Type B pancreatic cell (in vitro differentiated cells): ENCODE measurements around the gene CISD3. TPM values are rescaled to one million over a fixed set of nuclear protein-coding genes. Genes with fewer than 3 reads are reported as not detected.
A peak's percentile ranks its signal among the peaks of the same experiment; 100 is the strongest.

Source experiments
- DNase-seq: peaks from one replicate; pipeline ENCODE4 v3.0.0; 2021; ENCODE audit warnings: mixed read lengths; ENCODE audit not compliant: unreplicated experiment; ENCODE audit errors: extremely low spot score
- H3K27ac Mint-ChIP-seq: 2 replicates; pipeline ENCODE4 v1.8.0; 2021; ENCODE audit warnings: mild to moderate bottlenecking, mixed read lengths
- H3K27me3 Mint-ChIP-seq: 2 replicates; pipeline ENCODE4 v1.8.0; 2021; ENCODE audit warnings: mixed read lengths
- H3K36me3 Mint-ChIP-seq: 2 replicates; pipeline ENCODE4 v1.8.0; 2021; ENCODE audit warnings: mixed read lengths
- H3K4me1 Mint-ChIP-seq: one replicate; pipeline ENCODE4 v1.8.0; 2021; ENCODE audit warnings: mixed read lengths; ENCODE audit not compliant: unreplicated experiment
- H3K4me3 Mint-ChIP-seq: 2 replicates; pipeline ENCODE4 v1.8.0; 2021; ENCODE audit warnings: mild to moderate bottlenecking, mixed read lengths
- H3K9me3 Mint-ChIP-seq: 2 replicates; pipeline ENCODE4 v1.8.0; 2021; ENCODE audit warnings: mixed read lengths
- CTCF ChIP-seq: fragments of 200-600 bp; sonication (generic); conservative IDR thresholded peaks from 2 replicates; pipeline ENCODE4 v1.5.0; 2021; ENCODE audit warnings: antibody characterized with exemption, mild to moderate bottlenecking
- total RNA-seq: library from RNA; stranded (reverse); gene quantifications from 2 replicates; pipeline ENCODE4 v1.2.1, GENCODE V29; 2021; ENCODE audit warnings: low replicate concordance

CISD3 gene
- total RNA-seq, 1 donor from 2014 or later: 12.8 TPM

- peaks cover 31% of the 10 kb centered on the region for H3K4me1 Mint-ChIP-seq
- peak overlapping the region; percentile 99 for H3K27ac Mint-ChIP-seq
- no peak for TF ChIP-seq CTCF
- no peaks in the 10 kb centered on the region for H3K9me3 Mint-ChIP-seq
- no peaks in the 10 kb centered on the region for H3K36me3 Mint-ChIP-seq
- H3K27me3 Mint-ChIP-seq: peaks cover 21% of the 10 kb centered on the region
- peak; percentile 85 for DNase-seq
- H3K4me3 Mint-ChIP-seq: peak overlapping the region; percentile 95
Observed at GRCh38 chr17:38702166-38702915, 27.8 kb upstream of the CISD3 start.

GRCh38 chr17:38702916-38703741, 27.0 kb upstream of the CISD3 start:
- H3K27ac Mint-ChIP-seq: peak overlapping the region; percentile 99
- TF ChIP-seq CTCF: no peak
- peak overlapping the region; percentile 95 for H3K4me3 Mint-ChIP-seq
- DNase-seq: no peak
- H3K27me3 Mint-ChIP-seq: peaks cover 20% of the 10 kb centered on the region
- H3K36me3 Mint-ChIP-seq: no peaks in the 10 kb centered on the region
- peaks cover 32% of the 10 kb centered on the region for H3K4me1 Mint-ChIP-seq
- no peaks in the 10 kb centered on the region for H3K9me3 Mint-ChIP-seq

- peak; percentile 87 for DNase-seq
- H3K9me3 Mint-ChIP-seq: no peaks in the 10 kb centered on the region
- H3K4me1 Mint-ChIP-seq: peaks cover 32% of the 10 kb centered on the region
- H3K36me3 Mint-ChIP-seq: no peaks in the 10 kb centered on the region
- TF ChIP-seq CTCF: peak; percentile 20
- H3K27ac Mint-ChIP-seq: peak overlapping the region; percentile 99
- H3K4me3 Mint-ChIP-seq: peak overlapping the region; percentile 95
- peaks cover 18% of the 10 kb centered on the region for H3K27me3 Mint-ChIP-seq
Observed at GRCh38 chr17:38703742-38704605, 26.2 kb upstream of the CISD3 start.

GRCh38 chr17:38704606-38705522, 25.3 kb upstream of the CISD3 start, which contains the start of gene MLLT6:
MLLT6 (plus strand) TSS chr17:38705273; CDS start chr17:38705633, 360 bp downstream.
- Mint-ChIP-seq H3K9me3 (no peaks in the 10 kb centered on the region), H3K4me1 (peaks cover 34% of the 10 kb centered on the region), H3K4me3 (peak within 1 kb of the TSS; percentile 95)

More at GRCh38 chr17:38704606-38705522, 25.3 kb upstream of the CISD3 start, which contains the start of gene MLLT6:
- H3K36me3 Mint-ChIP-seq: no peaks in the 10 kb centered on the region
- peaks cover 13% of the 10 kb centered on the region for H3K27me3 Mint-ChIP-seq
- TF ChIP-seq CTCF: no peak
- peak within 1 kb of the TSS; percentile 99 for H3K27ac Mint-ChIP-seq
- peak; percentile 83 for DNase-seq
